Activated CD4-positive, alpha-beta T cell treated with anti-CD3 and anti-CD28 coated beads for 4 hours (primary cell): ENCODE measurements around the gene DRG1.
"Not testable (repeated sequence)": the region's sequence is repeated elsewhere in the genome, so short reads cannot be mapped to it uniquely, and the experiment has no call there.

Experiments used
- DNase-seq, 2 donors: peaks; one replicate each; pipeline ENCODE4 v3.0.0-alpha.2; 2020

DRG1 gene

DNA sequence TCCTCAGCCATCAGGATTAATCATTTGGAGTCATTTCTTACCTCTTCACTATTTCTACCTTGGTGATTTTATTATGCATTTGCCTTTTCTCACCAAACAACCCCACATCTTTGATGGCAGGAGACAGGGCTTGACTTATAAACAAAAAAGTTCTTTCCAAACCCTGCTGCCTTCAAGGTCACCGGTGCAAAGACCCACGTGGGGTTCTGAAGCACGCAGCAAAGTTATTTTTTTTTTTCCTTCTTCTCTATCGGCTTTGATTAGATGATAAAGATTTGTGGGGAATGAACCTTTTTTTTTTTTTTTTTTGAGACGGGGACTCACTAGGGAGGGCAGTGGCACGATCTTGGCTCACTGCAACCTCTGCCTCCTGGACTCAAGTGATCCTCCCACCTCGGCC, 44.1 kb downstream of the DRG1 start:
- no peak for DNase-seq

- no peak for DNase-seq
Measured at GRCh38 chr22:31445642-31446041, 46.2 kb downstream of the DRG1 start.

DNA sequence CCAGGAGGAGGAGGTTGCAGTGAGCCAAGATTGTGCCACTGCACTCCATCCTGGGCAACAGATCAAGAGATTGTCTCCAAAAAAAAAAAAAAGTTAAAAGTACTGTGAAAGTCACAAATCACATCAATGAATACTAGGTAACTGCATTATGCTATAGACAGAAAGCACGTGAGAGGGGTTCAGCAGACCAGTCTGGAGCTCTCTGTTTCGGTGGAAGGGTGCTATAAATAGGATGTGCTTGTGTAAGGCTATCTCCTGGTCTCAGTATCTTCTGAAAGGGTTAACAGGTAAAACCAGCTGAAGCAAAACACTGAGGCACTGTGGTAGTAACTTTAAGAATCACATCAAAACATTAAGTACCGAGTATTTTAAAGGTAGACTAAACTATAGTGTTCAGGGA, 46.8 kb downstream of the DRG1 start:
- DNase-seq = no peak

DNA sequence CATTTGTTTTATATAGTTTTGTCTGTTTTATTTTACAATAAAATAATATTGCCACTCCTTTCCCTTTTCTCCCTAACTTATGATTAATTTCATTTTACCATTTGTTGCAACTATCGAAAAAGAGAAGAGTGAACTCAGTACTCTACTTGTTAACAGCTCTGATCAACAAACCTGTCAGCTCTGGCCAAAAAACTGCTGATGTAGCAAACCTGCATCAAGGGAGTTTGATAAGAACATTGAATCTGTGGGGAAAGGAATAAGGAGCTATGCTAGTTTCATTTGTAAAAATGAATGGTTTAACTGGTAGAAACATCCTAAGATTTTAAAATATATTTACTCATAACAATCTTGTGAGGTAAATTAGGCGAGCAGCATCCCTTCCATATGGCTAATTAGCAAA, 47.4 kb downstream of the DRG1 start:
- no peak for DNase-seq

DNA sequence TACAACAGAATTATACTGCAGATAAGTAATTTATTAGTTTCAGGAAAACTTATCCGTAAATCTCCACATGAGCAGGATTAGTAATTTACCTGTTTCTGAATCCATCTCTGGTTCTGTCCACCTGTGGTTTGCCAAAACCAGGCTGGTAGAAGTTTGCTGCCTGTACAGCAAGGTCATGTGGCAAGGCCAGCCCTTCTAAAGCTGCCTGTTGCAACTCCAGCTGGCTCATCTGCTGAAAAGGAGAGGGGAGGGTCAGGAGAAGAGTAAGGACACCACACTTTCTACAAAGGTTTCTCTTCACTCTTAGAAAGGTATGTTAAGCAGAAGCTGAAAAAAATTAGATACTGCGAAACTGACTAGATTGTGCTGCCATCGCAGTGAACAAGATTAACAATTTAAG, 47.9 kb downstream of the DRG1 start:
- no peak for DNase-seq

DNA sequence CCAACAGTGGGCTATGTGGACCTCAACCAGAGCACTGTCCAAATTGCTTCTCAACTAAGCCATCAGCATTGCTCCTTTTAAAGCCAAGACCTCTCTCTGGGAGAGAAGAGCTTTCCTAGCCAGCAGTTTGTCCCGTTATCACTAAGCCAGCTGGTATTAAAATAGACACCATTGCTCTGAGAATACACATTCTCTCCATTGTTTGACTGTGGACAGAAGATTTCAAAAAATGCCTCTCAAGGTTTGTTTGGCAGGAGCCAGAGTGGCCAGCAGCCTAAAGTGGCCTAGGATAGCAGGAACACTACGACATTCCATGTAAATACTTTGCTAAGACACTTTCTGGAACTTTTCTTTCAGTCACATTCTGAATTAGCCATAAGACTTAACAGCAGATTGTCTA, 49.0 kb downstream of the DRG1 start:
- DNase-seq = no peak

DNA sequence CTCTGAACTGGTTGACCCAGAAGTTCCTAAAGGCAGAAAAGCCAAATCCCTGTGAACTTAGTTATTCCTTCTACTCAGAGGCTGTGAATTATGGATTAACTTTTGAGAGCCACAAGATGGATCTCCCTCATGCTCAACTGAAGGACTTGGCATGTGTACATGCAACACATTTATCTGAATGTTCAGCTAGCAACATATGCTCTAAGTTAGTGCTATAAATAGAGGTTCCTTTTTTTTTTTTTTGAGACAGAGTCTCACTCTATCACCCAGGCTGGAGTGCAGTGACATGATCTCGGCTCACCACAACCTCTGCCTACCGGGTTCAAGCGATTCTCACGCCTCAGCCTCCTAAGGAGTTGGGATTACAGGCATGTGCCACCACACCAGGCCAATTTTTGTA, 50.1 kb downstream of the DRG1 start:
- no peak for DNase-seq

DNA sequence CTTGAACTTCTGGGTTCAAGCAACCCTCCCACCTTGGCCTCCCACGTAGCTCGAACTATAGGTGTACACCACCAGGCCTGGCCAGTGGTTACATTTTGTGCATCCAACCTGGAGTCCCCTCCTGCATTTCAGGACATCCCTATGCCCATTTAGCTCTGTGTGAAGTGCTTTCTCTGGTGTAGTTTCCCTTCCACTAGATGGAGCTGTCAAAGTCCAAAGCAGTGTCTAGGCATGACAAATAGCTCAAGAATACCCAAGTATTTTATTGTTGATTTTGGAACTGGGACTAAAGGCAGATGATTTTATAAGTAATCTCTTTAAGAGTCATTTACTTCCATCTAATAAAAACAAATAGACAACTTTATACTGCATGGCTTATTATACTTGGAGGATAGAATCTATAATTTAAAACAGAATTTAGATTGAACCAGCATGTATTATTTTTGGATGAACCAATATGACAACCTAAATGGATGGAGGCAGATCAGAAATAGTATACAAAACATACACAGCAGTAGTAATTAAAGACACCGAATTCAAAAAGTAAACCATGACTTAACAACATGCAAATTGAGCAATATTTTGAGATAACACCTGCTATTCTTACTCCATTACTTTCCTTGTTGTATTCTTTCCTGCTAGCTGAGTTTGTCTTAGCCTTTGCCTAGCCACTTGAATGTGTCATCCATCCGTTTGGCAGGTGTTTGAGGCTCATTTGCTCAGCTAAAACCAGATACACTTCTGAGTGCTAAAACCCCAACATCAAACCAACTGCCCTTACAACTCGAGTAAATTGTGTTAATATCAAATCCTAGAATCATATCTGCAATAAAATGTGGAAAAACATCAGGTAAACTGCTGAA, 52.5 kb downstream of the DRG1 start:
- peak in 1 of 2 donors; percentile 12 for DNase-seq

GRCh38 chr22:31461699-31462098, 62.3 kb downstream of the DRG1 start:
- DNase-seq = no peak

GRCh38 chr22:31465307-31465706, 65.9 kb downstream of the DRG1 start:
- no peak for DNase-seq

DNA sequence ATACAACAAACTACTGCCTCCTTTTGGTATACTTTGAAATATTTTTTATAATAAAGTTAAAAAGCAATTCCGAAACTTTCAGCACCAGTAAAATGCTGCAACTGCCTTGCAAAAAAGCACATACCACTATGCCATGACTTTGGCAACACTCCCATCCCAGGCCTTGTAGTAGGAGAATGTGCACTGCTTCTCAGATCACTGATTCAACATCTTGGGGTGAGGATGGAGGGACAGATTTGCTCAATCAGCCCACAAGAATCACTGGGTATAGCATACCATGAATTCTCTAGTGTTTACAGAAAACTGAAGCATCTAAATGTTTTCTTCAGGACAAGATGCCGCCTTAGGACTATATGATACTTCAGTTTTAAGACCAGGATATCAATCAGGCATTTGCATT, 75.3 kb downstream of the DRG1 start:
- no peak for DNase-seq

GRCh38 chr22:31475800-31476199, 76.4 kb downstream of the DRG1 start:
- DNase-seq = no peak

GRCh38 chr22:31477329-31477728, 77.9 kb downstream of the DRG1 start:
- no peak for DNase-seq

- DNase-seq = no peak
Measured at GRCh38 chr22:31481129-31481528, 81.7 kb downstream of the DRG1 start.

- not testable (repeated sequence) for DNase-seq
Measured at GRCh38 chr22:31482470-31482869, 83.1 kb downstream of the DRG1 start.
